GM19043 (cell line): ENCODE data around the gene DTL.
A peak's percentile ranks its signal among the peaks of the same experiment; 100 is the strongest.
"Not testable (repeated sequence)": the region's sequence is repeated elsewhere in the genome, so short reads cannot be mapped to it uniquely, and the experiment has no call there.

Experiments
- ATAC-seq: cut with Tn5 transposase; IDR thresholded peaks from one replicate; pipeline ENCODE4 v1.9.1; 2021; ENCODE audit warnings: low read depth; ENCODE audit not compliant: unreplicated experiment

Gene DTL

GRCh38 chr1:212035123-212035834, at the start of gene DTL, which contains the start of gene INTS7:
TSS of gene DTL (plus strand) at chr1:212035748. CDS start at chr1:212035891, 143 bp downstream.
TSS of gene INTS7 (minus strand) at chr1:212035557. CDS start at chr1:212035437, 120 bp downstream.
- peak; percentile 70 for ATAC-seq

GRCh38 chr1:211986628-211987254, 48.8 kb upstream of the DTL start:
- no peak for ATAC-seq

- no peak for ATAC-seq
These were observed 43.9 kb upstream of the DTL start for GRCh38 chr1:211991695-211992094.

- ATAC-seq, result not testable (repeated sequence)
These were observed 38.1 kb upstream of the DTL start for GRCh38 chr1:211997426-211997825.

- ATAC-seq, result no peak
These were observed 33.0 kb upstream of the DTL start for GRCh38 chr1:212002536-212002935.

- ATAC-seq, result no peak
These were observed 30.5 kb upstream of the DTL start for GRCh38 chr1:212004895-212005608.

- ATAC-seq, result no peak
These were observed 28.4 kb upstream of the DTL start for GRCh38 chr1:212007178-212007577.

- no peak for ATAC-seq
These were observed 27.7 kb upstream of the DTL start for GRCh38 chr1:212007886-212008285.

GRCh38 chr1:212009561-212009960, 26.0 kb upstream of the DTL start:
- ATAC-seq, result no peak

GRCh38 chr1:212010004-212010403, 25.5 kb upstream of the DTL start:
- ATAC-seq, result no peak

GRCh38 chr1:212012034-212012740, 23.4 kb upstream of the DTL start:
- peak; percentile 88 for ATAC-seq

GRCh38 chr1:212013672-212014071, 21.9 kb upstream of the DTL start:
- no peak for ATAC-seq

- ATAC-seq, result no peak
These were observed 14.6 kb upstream of the DTL start for GRCh38 chr1:212020975-212021374.

- no peak for ATAC-seq
These were observed 14.0 kb upstream of the DTL start for GRCh38 chr1:212021563-212021962.

- not testable (repeated sequence) for ATAC-seq
These were observed 12.6 kb upstream of the DTL start for GRCh38 chr1:212022908-212023307.

GRCh38 chr1:212024469-212025149, 10.9 kb upstream of the DTL start:
- ATAC-seq, result no peak

GRCh38 chr1:212027727-212028126, 7.8 kb upstream of the DTL start:
- ATAC-seq, result not testable (repeated sequence)

GRCh38 chr1:212030936-212031528, 4.5 kb upstream of the DTL start:
- no peak for ATAC-seq

- ATAC-seq, result no peak
These were observed 929 bp upstream of the DTL start for GRCh38 chr1:212034516-212035122.
